Jurkat, Clone E6-1 (cell line): ENCODE data around the gene ACVR1.

Source experiments
- DNase-seq: peaks from one replicate; pipeline ENCODE4 v3.0.0-alpha.2; 2011; ENCODE audit warnings: low read depth, low spot score
- H3K4me3 ChIP-seq: 2 replicates; pipeline ENCODE4 v1.5.1; 2011; ENCODE audit warnings: mild to moderate bottlenecking, low read length, control low read depth, moderate library complexity

ACVR1 gene

GRCh38 chr2:157866666-157867642 is 9.2 kb downstream of the ACVR1 start:
- DNase-seq, result no peak
- no peak overlapping the region for H3K4me3 ChIP-seq

- H3K4me3 ChIP-seq, result no peak overlapping the region
- no peak for DNase-seq
These were observed 9.9 kb downstream of the ACVR1 start for GRCh38 chr2:157866202-157866601.

GRCh38 chr2:157864857-157865430 is 11.2 kb downstream of the ACVR1 start:
- no peak for DNase-seq
- no peak overlapping the region for H3K4me3 ChIP-seq

- no peak for DNase-seq
- H3K4me3 ChIP-seq, result no peak overlapping the region
These were observed 17.3 kb downstream of the ACVR1 start for GRCh38 chr2:157858846-157859245.

- no peak for DNase-seq
- H3K4me3 ChIP-seq, result no peak overlapping the region
These were observed 18.2 kb downstream of the ACVR1 start for GRCh38 chr2:157857881-157858280.

- no peak overlapping the region for H3K4me3 ChIP-seq
- DNase-seq, result no peak
These were observed 20.0 kb downstream of the ACVR1 start for GRCh38 chr2:157856187-157856515.

GRCh38 chr2:157853820-157854219 is 22.3 kb downstream of the ACVR1 start:
- no peak for DNase-seq
- no peak overlapping the region for H3K4me3 ChIP-seq

GRCh38 chr2:157853211-157853610 is 22.9 kb downstream of the ACVR1 start:
- no peak for DNase-seq
- no peak overlapping the region for H3K4me3 ChIP-seq

- no peak for DNase-seq
- no peak overlapping the region for H3K4me3 ChIP-seq
These were observed 26.5 kb downstream of the ACVR1 start for GRCh38 chr2:157849591-157849990.

- no peak for DNase-seq
- no peak overlapping the region for H3K4me3 ChIP-seq
These were observed 27.9 kb downstream of the ACVR1 start for GRCh38 chr2:157848213-157848612.

GRCh38 chr2:157845081-157845480 is 31.0 kb downstream of the ACVR1 start:
- DNase-seq, result no peak
- H3K4me3 ChIP-seq, result no peak overlapping the region

- DNase-seq, result no peak
- H3K4me3 ChIP-seq, result no peak overlapping the region
These were observed 32.2 kb downstream of the ACVR1 start for GRCh38 chr2:157843935-157844334.

- no peak overlapping the region for H3K4me3 ChIP-seq
- DNase-seq, result no peak
These were observed 33.0 kb downstream of the ACVR1 start for GRCh38 chr2:157843081-157843480.

- DNase-seq, result no peak
- no peak overlapping the region for H3K4me3 ChIP-seq
These were observed 33.8 kb downstream of the ACVR1 start for GRCh38 chr2:157842106-157842879.

GRCh38 chr2:157841485-157841884 is 34.6 kb downstream of the ACVR1 start:
- no peak overlapping the region for H3K4me3 ChIP-seq
- no peak for DNase-seq

- no peak for DNase-seq
- H3K4me3 ChIP-seq, result no peak overlapping the region
These were observed 35.5 kb downstream of the ACVR1 start for GRCh38 chr2:157840568-157841156.

GRCh38 chr2:157839822-157840221 is 36.3 kb downstream of the ACVR1 start:
- H3K4me3 ChIP-seq, result no peak overlapping the region
- DNase-seq, result no peak

GRCh38 chr2:157839162-157839801 is 36.8 kb downstream of the ACVR1 start:
- H3K4me3 ChIP-seq, result no peak overlapping the region
- DNase-seq, result no peak

- peak; percentile 17 for DNase-seq
- no peak overlapping the region for H3K4me3 ChIP-seq
These were observed 37.5 kb downstream of the ACVR1 start for GRCh38 chr2:157838442-157839161.
